HL-60 (cell line): ENCODE data around the gene ITGA7.

ENCODE experiments used
- DNase-seq, 2 experiments: peaks; one replicate each; pipeline ENCODE4 v3.0.0-alpha.2; 2010 to 2020; ENCODE audit warnings: low read depth in 1 of 2, low spot score in 1 of 2
- H3K27ac ChIP-seq: fragments of 250-450 bp; sonication (Bioruptor Pico); replicated peaks from 2 replicates; pipeline ENCODE4 v1.5.1; 2020; ENCODE audit warnings: mild to moderate bottlenecking, moderate library complexity
- H3K27me3 ChIP-seq: fragments of 250-450 bp; sonication (Bioruptor Pico); 2 replicates; pipeline ENCODE4 v1.5.1; 2021; ENCODE audit warnings: mild to moderate bottlenecking, moderate library complexity; ENCODE audit not compliant: insufficient read depth, poor library complexity, severe bottlenecking
- H3K4me3 ChIP-seq: replicated peaks from 2 replicates; pipeline ENCODE4 v1.5.1; 2011; ENCODE audit warnings: mild to moderate bottlenecking, control low read depth, low read length; ENCODE audit not compliant: insufficient read depth
- CTCF ChIP-seq: IDR thresholded peaks from one replicate; pipeline ENCODE4 v1.5.1; 2011; ENCODE audit warnings: low read length, control low read depth, inconsistent platforms; ENCODE audit not compliant: insufficient read depth
- GABPA ChIP-seq: IDR thresholded peaks from 2 replicates; pipeline ENCODE4 v1.6.1; 2012; ENCODE audit warnings: low read depth
- POLR2AphosphoS5 ChIP-seq: IDR thresholded peaks from 2 replicates; pipeline ENCODE4 v1.6.1; 2012; ENCODE audit warnings: low read depth
- REST ChIP-seq: IDR thresholded peaks from 2 replicates; pipeline ENCODE4 v1.6.1; 2012; ENCODE audit warnings: low read depth; ENCODE audit not compliant: insufficient replicate concordance
- SPI1 ChIP-seq: IDR thresholded peaks from 2 replicates; pipeline ENCODE4 v1.6.1; 2012; ENCODE audit warnings: low read depth, mild to moderate bottlenecking, borderline replicate concordance

Gene ITGA7

GRCh38 chr12:55688716-55689655 is 18.7 kb downstream of the ITGA7 start:
- no peak overlapping the region for H3K4me3 ChIP-seq
- no peak overlapping the region for H3K27ac ChIP-seq
- H3K27me3 ChIP-seq: no peaks in the 10 kb centered on the region
- TF ChIP-seq SPI1 (no peak), REST (no peak), GABPA (no peak), POLR2AphosphoS5 (no peak), CTCF (no peak)
- no peak for DNase-seq

GRCh38 chr12:55687746-55688145 is 20.0 kb downstream of the ITGA7 start:
- no peaks in the 10 kb centered on the region for H3K27me3 ChIP-seq
- TF ChIP-seq SPI1 (no peak), CTCF (no peak), GABPA (no peak), REST (no peak), POLR2AphosphoS5 (no peak)
- DNase-seq: no peak

GRCh38 chr12:55686366-55687010 is 21.2 kb downstream of the ITGA7 start:
- no peaks in the 10 kb centered on the region for H3K27me3 ChIP-seq
- no peak for DNase-seq
- H3K27ac ChIP-seq: no peak overlapping the region
- no peak overlapping the region for H3K4me3 ChIP-seq
- TF ChIP-seq REST (no peak), POLR2AphosphoS5 (no peak)

More at GRCh38 chr12:55687746-55688145, 20.0 kb downstream of the ITGA7 start:
- no peak overlapping the region for H3K4me3 ChIP-seq
- no peak overlapping the region for H3K27ac ChIP-seq
